PC-3 (cell line): Measurements from ENCODE around the gene MT1X. TPM values are rescaled to one million over a fixed set of nuclear protein-coding genes. Genes with fewer than 3 reads are reported as not detected.

Source experiments
- ATAC-seq: fragments of 200-7000 bp; cut with Tn5 transposase; 2 replicates; pipeline ENCODE4 v1.9.1; 2020; ENCODE audit warnings: mild to moderate bottlenecking, moderate library complexity
- BruUV-seq: library from RNA; stranded (reverse); fragments of 400-500 nt; replicated peaks from 2 replicates; lab custom pipeline; 2021; lab: Mats Ljungman, UMichigan
- CTCF ChIA-PET: fragments of 300-600 bp; sonication (Branson Sonifier 250); formaldehyde crosslinking; loops from one replicate; lab custom pipeline; 2022; ENCODE audit warnings: antibody characterized with exemption; lab: Charles Lee
- POLR2A ChIA-PET: fragments of 300-600 bp; sonication (Branson Sonifier 250); formaldehyde crosslinking; loops from one replicate; lab custom pipeline; 2022; ENCODE audit warnings: antibody characterized with exemption; ENCODE audit not compliant: unreplicated experiment; lab: Charles Lee
- DNase-seq: peaks from one replicate; pipeline ENCODE4 v3.0.0-alpha.2; 2015
- H2AFZ ChIP-seq: fragments of 300-600 bp; sonication (generic); 2 replicates; pipeline ENCODE4 v1.6.0; 2016; ENCODE audit warnings: antibody characterized with exemption, low read length
- H3F3A ChIP-seq: fragments of 300-600 bp; sonication (generic); one replicate; pipeline ENCODE4 v1.6.0; 2017; ENCODE audit warnings: antibody characterized with exemption, low read length, control low read depth, mild to moderate bottlenecking; ENCODE audit not compliant: unreplicated experiment
- H3K27ac ChIP-seq: fragments of 300-600 bp; sonication (generic); 2 replicates; pipeline ENCODE4 v1.5.1; 2016; ENCODE audit warnings: mild to moderate bottlenecking, low read length
- H3K27me3 ChIP-seq: fragments of 300-600 bp; sonication (generic); 2 replicates; pipeline ENCODE4 v1.6.1; 2016; ENCODE audit warnings: low read length, mixed read lengths
- H3K36me3 ChIP-seq: fragments of 300-600 bp; sonication (generic); 2 replicates; pipeline ENCODE4 v1.6.1; 2016; ENCODE audit warnings: low read depth, mixed run types, low read length, mixed read lengths
- H3K4me1 ChIP-seq: fragments of 300-600 bp; sonication (generic); 2 replicates; pipeline ENCODE4 v1.5.1; 2016; ENCODE audit warnings: low read length; ENCODE audit not compliant: insufficient read depth
- H3K4me2 ChIP-seq: fragments of 300-600 bp; sonication (generic); 2 replicates; pipeline ENCODE4 v1.6.0; 2016; ENCODE audit warnings: low read length
- H3K4me3 ChIP-seq: fragments of 300-600 bp; sonication (generic); 2 replicates; pipeline ENCODE4 v1.5.1; 2016; ENCODE audit warnings: mild to moderate bottlenecking, low read length, mixed read lengths
- H3K79me2 ChIP-seq: fragments of 300-600 bp; sonication (generic); 2 replicates; pipeline ENCODE4 v1.6.1; 2017; ENCODE audit warnings: low read length, mixed read lengths
- H3K9ac ChIP-seq: fragments of 300-600 bp; sonication (generic); 2 replicates; pipeline ENCODE4 v1.6.0; 2016; ENCODE audit warnings: mild to moderate bottlenecking, low read length
- H3K9me2 ChIP-seq: fragments of 300-600 bp; sonication (generic); replicated peaks from 2 replicates; pipeline ENCODE4 v1.6.1; 2016; ENCODE audit warnings: mixed run types, low read length, mixed read lengths
- H3K9me3 ChIP-seq: fragments of 300-600 bp; sonication (generic); 2 replicates; pipeline ENCODE4 v1.6.1; 2016; ENCODE audit warnings: low read length, mixed read lengths
- H4K20me1 ChIP-seq: fragments of 300-600 bp; sonication (generic); 2 replicates; pipeline ENCODE4 v1.6.1; 2016; ENCODE audit warnings: low read length, mixed read lengths
- CTCF ChIP-seq: fragments of 300-600 bp; sonication (generic); conservative IDR thresholded peaks from 2 replicates; pipeline ENCODE4 v1.5.1; 2017; ENCODE audit warnings: antibody characterized with exemption, low read depth, mild to moderate bottlenecking, low read length
- EZH2 ChIP-seq: fragments of 300-600 bp; sonication (generic); IDR thresholded peaks from one replicate; pipeline ENCODE4 v1.6.1; 2017; ENCODE audit warnings: antibody characterized with exemption, mild to moderate bottlenecking, low read length; ENCODE audit not compliant: unreplicated experiment
- EZH2phosphoT487 ChIP-seq: fragments of 300-600 bp; sonication (generic); IDR thresholded peaks from 2 replicates; pipeline ENCODE4 v1.6.1; 2018; ENCODE audit warnings: mild to moderate bottlenecking, antibody characterized with exemption, low read length, borderline replicate concordance
- intact Hi-C: fragments of 100-400 bp; cut with micrococcal nuclease; formaldehyde crosslinking; loops from 2 replicates; pipeline ENCODE4 v1.9.0; 2023
- total RNA-seq: library from RNA; depleted of rRNA; stranded (reverse); fragments of >200 nt; gene quantifications from 2 replicates; pipeline ENCODE4 v1.2.3, GENCODE V29; 2014

Gene MT1X
- total RNA-seq, 1 experiment from 2014 or later = 120 TPM

GRCh38 chr16:56675685-56676210, 6.5 kb upstream of the MT1X start:
- Histone ChIP-seq H3K4me3 (no peak overlapping the region), H3K9me3 (no peaks in the 10 kb centered on the region), H2AFZ (no peak overlapping the region), H3K27ac (no peak overlapping the region), H3K9ac (no peak overlapping the region), H3K36me3 (no peaks in the 10 kb centered on the region), H3K27me3 (no peaks in the 10 kb centered on the region), H3K79me2 (no peaks in the 10 kb centered on the region), H3F3A (no peaks in the 10 kb centered on the region), H4K20me1 (no peaks in the 10 kb centered on the region), H3K9me2 (no peaks in the 10 kb centered on the region), H3K4me2 (no peak overlapping the region), H3K4me1 (peaks cover 36% of the 10 kb centered on the region)
- ChIA-PET POLR2A (no interaction called here), CTCF (no interaction called here)
- TF ChIP-seq CTCF = no peak
- TF ChIP-seq EZH2 = no peak
- no peak for TF ChIP-seq EZH2phosphoT487
- DNase-seq (no peak), ATAC-seq (no peak)
- no TSS peak for BruUV-seq
- intact Hi-C loops = no loop called here

- Histone ChIP-seq H3K9me3 (no peaks in the 10 kb centered on the region), H3K36me3 (no peaks in the 10 kb centered on the region), H3K4me3 (no peak overlapping the region), H4K20me1 (no peaks in the 10 kb centered on the region), H3F3A (no peaks in the 10 kb centered on the region), H2AFZ (no peak overlapping the region), H3K9me2 (no peaks in the 10 kb centered on the region), H3K27ac (no peak overlapping the region), H3K9ac (no peak overlapping the region), H3K4me2 (no peak overlapping the region), H3K27me3 (no peaks in the 10 kb centered on the region), H3K79me2 (peaks cover under 1% of the 10 kb centered on the region; the same call in 1 of the 2 replicates), H3K4me1 (peaks cover 33% of the 10 kb centered on the region)
- DNase-seq (no peak), ATAC-seq (no peak)
- ChIA-PET CTCF (no interaction called here), POLR2A (no interaction called here)
- intact Hi-C loops = no loop called here
- no peak for TF ChIP-seq EZH2
- TF ChIP-seq CTCF = no peak
- TF ChIP-seq EZH2phosphoT487 = no peak
- no TSS peak for BruUV-seq
These were observed 4.8 kb upstream of the MT1X start for GRCh38 chr16:56677474-56677873.

- Histone ChIP-seq H3K4me3 (no peak overlapping the region), H3K36me3 (no peaks in the 10 kb centered on the region), H3K9ac (no peak overlapping the region), H3K4me1 (peaks cover 29% of the 10 kb centered on the region), H3K4me2 (no peak overlapping the region), H3K79me2 (peaks cover 8% of the 10 kb centered on the region; the same call in 1 of the 2 replicates), H3F3A (no peaks in the 10 kb centered on the region), H3K9me3 (no peaks in the 10 kb centered on the region), H3K9me2 (no peaks in the 10 kb centered on the region), H3K27me3 (no peaks in the 10 kb centered on the region), H2AFZ (no peak overlapping the region), H3K27ac (no peak overlapping the region), H4K20me1 (no peaks in the 10 kb centered on the region)
- DNase-seq (no peak), ATAC-seq (no peak)
- CTCF ChIA-PET = no interaction called here
- intact Hi-C loops = no loop called here
- BruUV-seq = no TSS peak
- no peak for TF ChIP-seq CTCF
- TF ChIP-seq EZH2 = no peak
- TF ChIP-seq EZH2phosphoT487 = no peak
- POLR2A ChIA-PET = interaction anchor here (0.9 kb wide), 1 partner anchor 72 kb away, joined by 3 read pairs; no protein-coding TSS in a partner anchor
These were observed 3.1 kb upstream of the MT1X start for GRCh38 chr16:56679078-56679730.
